ENCODE data around the gene REXO1. TPM values are rescaled to one million over a fixed set of nuclear protein-coding genes. Genes with fewer than 3 reads are reported as not detected.
A peak's percentile ranks its signal among the peaks of the same experiment; 100 is the strongest.
"Not testable (repeated sequence)": the region's sequence is repeated elsewhere in the genome, so short reads cannot be mapped to it uniquely, and the experiment has no call there.

The REXO1 gene
- total RNA-seq, 1 donor from 2014 or later: 37.9 TPM

DNA sequence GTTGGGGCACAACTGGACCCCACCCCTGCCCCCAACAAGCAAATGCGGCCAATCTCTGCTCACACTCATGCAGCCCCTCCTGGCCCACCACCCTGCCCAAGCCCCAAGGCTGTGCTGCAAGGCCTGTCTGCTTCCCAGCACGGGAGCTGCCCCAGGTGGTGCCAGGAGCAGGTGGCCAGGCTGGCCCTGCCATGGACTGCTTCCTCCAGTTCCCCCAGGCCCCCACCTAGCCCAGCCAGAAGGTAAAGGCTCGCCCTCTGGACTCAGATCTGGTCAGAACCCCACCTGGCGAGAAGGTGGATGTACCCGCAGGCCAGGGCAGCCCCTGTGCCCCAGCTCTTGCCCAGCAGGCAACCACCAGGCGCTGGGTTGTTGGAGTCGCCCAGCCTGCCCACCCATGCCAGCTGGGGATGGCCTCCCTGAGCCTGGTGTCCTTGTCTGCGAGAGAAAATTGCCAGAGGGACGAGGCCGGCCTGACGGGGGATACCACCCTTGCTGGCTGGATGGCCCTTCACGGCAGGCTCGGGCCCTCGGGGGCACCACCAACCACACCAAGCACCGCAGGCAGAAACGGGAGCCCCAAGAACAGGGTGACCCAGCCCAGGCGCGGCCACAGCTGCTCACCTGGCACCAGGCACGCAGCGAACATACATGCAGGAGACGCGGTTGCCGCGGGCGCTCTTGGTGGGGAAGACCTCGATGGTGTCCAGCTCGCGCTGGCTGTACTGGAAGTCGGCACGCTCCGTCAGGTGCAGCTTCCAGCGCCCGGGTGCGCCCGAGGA is 32.5 kb upstream of the REXO1 start:
- DNase-seq (ENCODE audit: extremely low spot score, unreplicated experiment): no peak
- Mint-ChIP-seq H3K36me3 (peaks cover 4% of the 10 kb centered on the region), H3K27me3 (no peaks in the 10 kb centered on the region), H3K27ac (no peak overlapping the region), H3K4me3 (no peak overlapping the region), H3K4me1 (ENCODE audit: unreplicated experiment) (peaks cover 24% of the 10 kb centered on the region), H3K9me3 (no peaks in the 10 kb centered on the region)
- TF ChIP-seq, protein P1, sequence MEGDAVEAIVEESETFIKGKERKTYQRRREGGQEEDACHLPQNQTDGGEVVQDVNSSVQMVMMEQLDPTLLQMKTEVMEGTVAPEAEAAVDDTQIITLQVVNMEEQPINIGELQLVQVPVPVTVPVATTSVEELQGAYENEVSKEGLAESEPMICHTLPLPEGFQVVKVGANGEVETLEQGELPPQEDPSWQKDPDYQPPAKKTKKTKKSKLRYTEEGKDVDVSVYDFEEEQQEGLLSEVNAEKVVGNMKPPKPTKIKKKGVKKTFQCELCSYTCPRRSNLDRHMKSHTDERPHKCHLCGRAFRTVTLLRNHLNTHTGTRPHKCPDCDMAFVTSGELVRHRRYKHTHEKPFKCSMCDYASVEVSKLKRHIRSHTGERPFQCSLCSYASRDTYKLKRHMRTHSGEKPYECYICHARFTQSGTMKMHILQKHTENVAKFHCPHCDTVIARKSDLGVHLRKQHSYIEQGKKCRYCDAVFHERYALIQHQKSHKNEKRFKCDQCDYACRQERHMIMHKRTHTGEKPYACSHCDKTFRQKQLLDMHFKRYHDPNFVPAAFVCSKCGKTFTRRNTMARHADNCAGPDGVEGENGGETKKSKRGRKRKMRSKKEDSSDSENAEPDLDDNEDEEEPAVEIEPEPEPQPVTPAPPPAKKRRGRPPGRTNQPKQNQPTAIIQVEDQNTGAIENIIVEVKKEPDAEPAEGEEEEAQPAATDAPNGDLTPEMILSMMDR (conservative IDR thresholded peaks at IDR 0.05): no peak

DNA sequence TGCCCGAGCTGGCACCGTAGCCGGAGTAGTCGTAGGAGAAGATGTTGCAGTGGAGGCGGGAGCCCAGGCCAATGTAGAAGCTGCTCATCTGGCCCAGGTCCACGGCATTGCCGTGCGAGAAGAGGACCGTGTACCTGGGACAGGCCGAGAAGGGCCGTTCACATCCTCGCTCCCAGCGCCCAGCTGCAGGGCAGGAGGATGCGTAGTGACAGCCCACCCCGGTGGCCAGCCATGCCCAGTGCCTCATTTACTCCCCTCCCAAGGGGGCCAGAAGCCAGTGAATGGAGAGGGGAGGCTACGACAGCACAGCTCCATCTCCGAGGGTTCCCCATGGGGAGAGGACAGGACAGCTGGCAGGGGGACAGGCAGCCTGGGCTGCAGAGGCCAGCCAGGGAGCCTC is 31.7 kb upstream of the REXO1 start:
- H3K9me3 Mint-ChIP-seq; H3K27ac Mint-ChIP-seq; DNase-seq (ENCODE audit: extremely low spot score, unreplicated experiment); H3K36me3 Mint-ChIP-seq; H3K27me3 Mint-ChIP-seq; H3K4me3 Mint-ChIP-seq: not testable (repeated sequence)
- H3K4me1 Mint-ChIP-seq (ENCODE audit: unreplicated experiment): peaks cover 29% of the 10 kb centered on the region

DNA sequence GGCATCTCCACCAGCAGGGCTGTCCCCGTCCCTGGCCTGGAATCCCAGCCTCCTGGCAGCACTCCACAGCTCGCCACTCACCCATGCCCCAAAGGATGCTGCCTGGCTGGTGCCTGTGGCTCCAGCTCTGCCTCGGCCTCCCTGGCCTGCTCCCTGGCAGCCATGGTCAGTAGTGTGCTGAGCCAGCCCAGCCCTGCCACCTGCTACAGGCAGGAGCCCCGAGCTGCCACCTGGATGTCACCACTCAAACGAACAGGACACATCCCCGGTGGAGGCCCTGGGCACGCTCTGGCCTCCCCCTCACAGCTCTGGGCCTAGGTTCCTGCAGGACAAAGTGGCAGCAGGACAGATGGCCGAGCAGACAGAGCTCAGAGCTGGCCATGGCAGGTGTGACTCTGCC is 30.3 kb upstream of the REXO1 start:
- H3K27me3 Mint-ChIP-seq; H3K9me3 Mint-ChIP-seq; H3K27ac Mint-ChIP-seq; DNase-seq (ENCODE audit: extremely low spot score, unreplicated experiment); H3K4me3 Mint-ChIP-seq; H3K36me3 Mint-ChIP-seq: not testable (repeated sequence)
- H3K4me1 Mint-ChIP-seq (ENCODE audit: unreplicated experiment): peaks cover 31% of the 10 kb centered on the region

DNA sequence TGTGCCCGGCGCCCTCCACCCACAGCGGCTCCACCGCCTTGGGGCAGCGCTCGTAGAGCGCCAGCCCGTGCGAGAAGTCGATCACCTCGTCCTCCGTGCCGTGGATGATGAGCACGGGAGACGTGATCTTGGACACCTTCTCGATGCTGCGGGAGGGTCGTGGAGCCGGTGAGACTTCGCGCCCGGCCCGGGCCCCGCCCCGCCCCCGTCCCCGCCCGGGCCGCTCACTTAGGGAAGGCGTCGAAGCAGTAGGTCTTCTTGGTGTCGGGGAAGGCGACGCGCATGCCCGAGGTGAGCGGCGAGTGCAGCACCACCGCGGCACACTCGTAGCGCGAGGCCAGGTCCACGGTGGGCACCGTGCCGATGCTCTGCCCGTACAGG is 29.0 kb upstream of the REXO1 start:
- peaks cover 18% of the 10 kb centered on the region for H3K4me1 Mint-ChIP-seq (ENCODE audit: unreplicated experiment)
- not testable (repeated sequence) for H3K9me3 Mint-ChIP-seq; H3K36me3 Mint-ChIP-seq; H3K4me3 Mint-ChIP-seq; H3K27ac Mint-ChIP-seq; H3K27me3 Mint-ChIP-seq; DNase-seq (ENCODE audit: extremely low spot score, unreplicated experiment)

DNA sequence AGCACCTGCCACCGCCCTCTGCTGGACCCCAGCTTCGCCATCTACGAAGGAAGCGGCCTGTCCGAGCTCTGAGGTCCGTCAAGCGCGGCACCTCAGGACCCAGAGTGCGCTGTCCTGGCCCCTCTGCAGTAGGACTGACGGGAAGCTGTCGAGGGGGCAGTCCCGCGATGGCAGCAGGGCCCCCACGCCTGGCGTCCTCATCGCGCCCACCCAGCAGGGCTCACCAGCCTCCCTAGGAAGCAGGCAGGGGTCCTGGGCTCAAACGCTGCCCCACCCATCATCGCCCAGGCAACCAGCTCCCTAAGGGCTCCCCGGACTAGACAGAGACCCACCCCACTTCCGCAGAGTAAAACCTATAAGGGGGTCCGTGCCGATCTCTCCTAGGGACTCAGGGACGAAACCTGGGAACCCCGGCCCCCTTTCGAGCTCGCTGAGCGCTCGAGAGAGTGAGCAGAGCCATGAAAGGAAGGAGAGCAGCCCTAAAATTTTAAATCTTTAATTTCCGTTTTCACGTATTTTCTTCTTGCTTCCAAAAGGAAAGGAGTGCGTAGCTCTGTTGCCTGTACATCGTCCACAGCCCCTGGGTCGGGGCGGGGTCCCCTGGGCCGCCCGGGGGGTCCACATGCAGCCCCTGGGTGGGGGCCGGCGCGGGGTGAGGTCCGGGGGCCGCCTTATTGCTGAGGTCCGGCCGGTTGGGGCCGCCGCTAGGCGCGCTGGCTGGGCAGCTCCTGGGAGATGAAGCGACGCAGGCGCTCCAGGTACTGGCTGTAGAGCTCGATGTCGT is 28.4 kb upstream of the REXO1 start:
- not testable (repeated sequence) for DNase-seq (ENCODE audit: extremely low spot score, unreplicated experiment); H3K36me3 Mint-ChIP-seq; H3K27me3 Mint-ChIP-seq; H3K9me3 Mint-ChIP-seq
- Mint-ChIP-seq H3K27ac (peak overlapping the region; percentile 90), H3K4me1 (ENCODE audit: unreplicated experiment) (peaks cover 16% of the 10 kb centered on the region), H3K4me3 (peak overlapping the region; percentile 98)
- TF ChIP-seq, protein P1 (conservative IDR thresholded peaks at IDR 0.05): peak; percentile 35

DNA sequence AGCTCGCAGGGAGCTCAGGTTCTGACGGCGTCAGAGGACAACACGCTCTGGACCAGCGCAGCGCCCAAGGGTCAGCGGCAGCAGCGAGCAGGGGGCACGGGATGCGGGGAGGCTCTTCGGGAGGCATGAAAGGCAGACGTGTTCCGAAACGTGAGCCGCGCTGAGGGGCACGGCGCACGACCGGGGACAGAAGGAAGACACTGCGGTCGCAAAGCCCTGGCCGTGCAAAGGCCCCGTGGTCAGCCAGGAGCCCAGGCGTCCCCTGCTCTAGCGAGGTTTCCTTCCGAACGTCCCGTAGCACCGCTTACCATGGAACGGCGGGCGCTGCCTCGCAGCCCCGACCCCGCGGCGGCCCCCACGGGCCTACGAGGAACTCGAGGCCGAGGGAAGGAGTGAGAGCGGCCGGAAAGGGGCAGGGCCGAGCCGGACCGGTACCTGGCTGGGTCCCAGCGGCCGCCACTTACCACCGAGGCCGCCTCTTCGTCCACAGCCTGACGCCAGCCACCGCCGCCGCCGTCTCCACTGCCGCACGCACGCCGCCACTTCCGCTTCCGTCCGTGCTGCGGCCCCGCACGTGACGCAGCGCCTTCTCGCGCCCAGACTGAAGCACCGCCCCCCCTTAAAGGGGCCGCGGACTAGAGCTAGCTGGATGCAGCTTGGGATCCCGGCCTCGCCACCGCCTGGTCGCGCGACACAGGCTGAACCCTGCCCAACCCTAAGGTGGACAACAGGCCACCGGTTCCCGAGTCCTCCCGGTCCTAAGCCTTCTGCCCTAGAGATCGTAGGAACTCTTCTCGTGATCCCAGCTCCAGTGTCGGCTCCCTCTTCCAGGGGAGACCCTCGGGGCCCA is 27.6 kb upstream of the REXO1 start:
- peak overlapping the region; percentile 90 for H3K27ac Mint-ChIP-seq
- H3K36me3 Mint-ChIP-seq: no peaks in the 10 kb centered on the region
- no peaks in the 10 kb centered on the region for H3K27me3 Mint-ChIP-seq
- TF ChIP-seq, protein P1 (conservative IDR thresholded peaks at IDR 0.05): no peak
- H3K4me3 Mint-ChIP-seq: peak overlapping the region; percentile 98
- peak; percentile 90 for DNase-seq (ENCODE audit: extremely low spot score, unreplicated experiment)
- peaks cover 16% of the 10 kb centered on the region for H3K4me1 Mint-ChIP-seq (ENCODE audit: unreplicated experiment)
- no peaks in the 10 kb centered on the region for H3K9me3 Mint-ChIP-seq

DNA sequence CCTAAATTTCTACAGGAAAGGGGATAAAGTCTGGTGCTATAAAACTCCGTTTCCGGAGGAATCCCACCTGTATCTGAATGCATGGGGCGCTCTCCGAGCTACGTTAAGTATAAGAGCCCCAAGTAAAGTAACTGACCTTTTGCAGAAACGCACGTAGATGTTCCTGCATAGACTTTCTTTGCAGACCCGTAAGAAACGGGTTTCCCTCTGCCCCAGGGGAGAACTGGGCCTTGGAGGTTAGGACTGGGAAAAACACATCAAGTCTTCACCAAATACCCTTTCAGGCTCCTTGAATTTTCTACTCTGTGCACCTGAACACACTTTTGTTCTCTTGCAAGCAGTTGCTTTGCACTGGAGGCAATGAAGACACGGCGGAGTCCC is 27.0 kb upstream of the REXO1 start:
- Mint-ChIP-seq H3K4me3 (peak overlapping the region; percentile 98), H3K27ac (peak overlapping the region; percentile 89), H3K4me1 (ENCODE audit: unreplicated experiment) (peaks cover 16% of the 10 kb centered on the region)
- not testable (repeated sequence) for H3K27me3 Mint-ChIP-seq; DNase-seq (ENCODE audit: extremely low spot score, unreplicated experiment); H3K9me3 Mint-ChIP-seq; H3K36me3 Mint-ChIP-seq
